ENCODE results near the gene BRSK2.

BRSK2 gene

DNA sequence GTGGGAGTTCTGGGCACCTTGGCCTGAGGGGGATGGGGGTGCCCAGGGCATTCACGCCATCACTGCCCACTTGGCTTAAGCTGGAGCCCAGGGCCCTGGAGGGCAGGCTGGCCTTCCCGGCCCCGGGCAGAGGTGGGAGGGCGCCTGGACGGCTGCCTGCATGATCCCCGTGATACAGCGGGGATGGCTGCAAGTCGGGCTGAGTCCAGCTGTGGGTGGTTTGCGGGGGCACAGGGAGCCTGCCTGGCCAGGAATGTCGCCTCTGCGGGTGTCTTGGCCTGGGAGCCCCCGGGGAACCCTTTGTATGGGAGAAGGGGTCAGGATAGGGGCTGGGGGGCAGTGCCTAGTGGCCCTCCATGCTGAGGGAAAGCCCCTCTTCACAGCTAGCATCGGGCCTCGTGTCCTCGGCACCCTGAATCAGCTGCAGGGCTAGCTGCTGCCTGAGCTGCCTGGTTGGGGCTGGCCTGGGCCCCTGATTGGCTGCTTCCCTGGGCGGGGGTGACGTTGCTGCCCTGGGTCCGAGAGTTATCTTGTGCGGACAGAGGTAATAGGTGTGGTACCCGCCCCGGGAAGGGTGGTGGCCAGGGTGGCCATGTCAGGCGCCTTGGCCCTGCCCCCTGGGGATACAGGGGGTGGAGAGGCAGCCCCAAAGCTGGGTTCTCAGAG lies 8.3 kb downstream of the BRSK2 start:
- Histone ChIP-seq H3K4me1 (ENCODE audit: control insufficient read depth, insufficient read depth, low read length) (no peaks in the 10 kb centered on the region), H3K27me3 (ENCODE audit: control insufficient read depth, insufficient read depth, low read length) (peaks cover 2% of the 10 kb centered on the region), H3K9ac (ENCODE audit: low read length) (no peak overlapping the region), H3K27ac (ENCODE audit: low read depth, low read length) (no peak overlapping the region), H3K36me3 (ENCODE audit: control insufficient read depth, insufficient read depth, low read length) (no peaks in the 10 kb centered on the region), H3K4me3 (ENCODE audit: low read length) (no peak overlapping the region)

DNA sequence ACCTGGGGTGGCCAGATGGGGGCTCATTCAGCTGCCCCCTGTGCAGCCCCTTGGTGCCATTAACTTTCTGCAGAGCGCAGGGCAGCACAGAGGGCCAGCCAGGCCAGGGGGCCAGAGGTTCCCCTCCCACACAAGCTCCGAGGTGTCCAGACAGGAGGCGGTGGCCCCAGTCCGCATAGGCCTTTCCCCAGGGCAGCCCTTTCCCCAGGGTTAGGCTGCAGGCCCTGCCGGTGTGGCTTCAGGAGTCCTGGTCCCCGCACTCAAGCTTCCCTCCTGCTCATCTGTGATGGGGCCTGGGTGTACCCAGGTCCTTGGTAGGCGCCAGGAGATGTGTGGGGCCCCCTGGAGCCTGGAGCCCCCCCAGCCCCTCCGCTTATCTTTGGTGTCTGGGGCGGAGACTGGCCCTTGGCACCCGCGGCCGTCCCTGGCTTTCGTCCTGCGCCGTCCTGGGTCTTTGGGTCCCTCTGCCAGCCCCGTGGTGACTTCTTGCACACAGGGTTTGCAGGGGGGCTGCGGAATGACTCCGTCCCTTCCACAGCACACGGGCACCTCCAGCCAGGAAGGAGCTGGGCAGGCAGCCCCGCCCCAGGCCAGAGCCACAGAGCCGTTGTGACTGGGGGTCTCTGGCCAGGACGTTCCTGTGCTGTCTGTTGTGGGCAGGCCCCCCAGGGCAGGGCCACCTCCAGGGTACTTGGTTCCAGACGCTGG lies 8.9 kb downstream of the BRSK2 start:
- H3K4me3 ChIP-seq (ENCODE audit: low read length): no peak overlapping the region
- peaks cover under 1% of the 10 kb centered on the region for H3K27me3 ChIP-seq (ENCODE audit: control insufficient read depth, insufficient read depth, low read length)
- no peaks in the 10 kb centered on the region for H3K36me3 ChIP-seq (ENCODE audit: control insufficient read depth, insufficient read depth, low read length)
- H3K4me1 ChIP-seq (ENCODE audit: control insufficient read depth, insufficient read depth, low read length): no peaks in the 10 kb centered on the region
- no peak overlapping the region for H3K9ac ChIP-seq (ENCODE audit: low read length)
- H3K27ac ChIP-seq (ENCODE audit: low read depth, low read length): no peak overlapping the region

DNA sequence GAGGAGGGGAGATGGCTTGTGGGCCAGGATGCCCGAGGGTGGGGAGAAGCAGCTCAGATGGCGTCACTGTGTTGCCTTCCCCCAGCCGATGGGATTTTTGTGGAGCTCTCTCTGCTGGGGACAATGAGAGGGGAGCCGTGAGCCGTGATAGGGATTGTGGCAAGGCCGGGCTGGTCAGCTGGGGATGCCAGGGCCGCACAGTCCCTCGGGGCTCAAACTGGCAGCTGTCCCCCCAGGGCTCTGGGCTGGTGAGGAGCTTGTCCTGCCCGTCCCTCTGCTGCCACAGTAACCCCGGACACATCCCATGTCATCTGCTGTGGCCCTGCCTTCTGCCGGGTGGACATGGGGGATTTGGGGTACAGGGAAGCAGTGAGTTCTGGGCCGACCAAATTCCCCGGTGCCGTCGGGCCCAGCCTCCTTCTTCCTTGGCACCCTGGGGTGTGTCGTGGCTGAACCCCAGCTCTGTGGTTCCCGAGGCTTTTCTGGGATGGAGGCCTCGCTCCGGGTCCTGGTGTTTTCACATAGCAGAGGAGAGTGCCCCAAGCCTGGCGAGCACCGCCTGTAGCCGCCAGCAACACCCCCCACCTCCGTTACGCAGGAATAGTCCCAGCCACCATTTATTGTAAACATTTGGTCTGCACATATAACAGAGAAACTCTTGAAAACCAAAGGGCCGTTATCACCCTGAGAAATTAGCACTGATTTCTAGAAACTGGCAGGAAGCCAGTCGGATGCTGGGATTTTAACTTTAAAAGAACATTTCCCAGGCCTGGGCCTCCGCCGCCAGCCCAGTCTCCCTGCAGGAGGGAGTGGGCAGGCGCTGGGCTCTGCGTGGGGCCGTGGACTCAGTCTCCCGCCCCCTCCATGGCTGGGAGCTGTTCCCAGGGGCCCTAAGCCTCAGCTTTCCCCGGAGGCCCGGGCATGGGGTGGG lies 9.9 kb downstream of the BRSK2 start:
- H3K9ac ChIP-seq (ENCODE audit: low read length): no peak overlapping the region
- H3K4me1 ChIP-seq (ENCODE audit: control insufficient read depth, insufficient read depth, low read length): no peaks in the 10 kb centered on the region
- H3K36me3 ChIP-seq (ENCODE audit: control insufficient read depth, insufficient read depth, low read length): no peaks in the 10 kb centered on the region
- peaks cover 4% of the 10 kb centered on the region for H3K27me3 ChIP-seq (ENCODE audit: control insufficient read depth, insufficient read depth, low read length)
- no peak overlapping the region for H3K27ac ChIP-seq (ENCODE audit: low read depth, low read length)
- H3K4me3 ChIP-seq (ENCODE audit: low read length): no peak overlapping the region

DNA sequence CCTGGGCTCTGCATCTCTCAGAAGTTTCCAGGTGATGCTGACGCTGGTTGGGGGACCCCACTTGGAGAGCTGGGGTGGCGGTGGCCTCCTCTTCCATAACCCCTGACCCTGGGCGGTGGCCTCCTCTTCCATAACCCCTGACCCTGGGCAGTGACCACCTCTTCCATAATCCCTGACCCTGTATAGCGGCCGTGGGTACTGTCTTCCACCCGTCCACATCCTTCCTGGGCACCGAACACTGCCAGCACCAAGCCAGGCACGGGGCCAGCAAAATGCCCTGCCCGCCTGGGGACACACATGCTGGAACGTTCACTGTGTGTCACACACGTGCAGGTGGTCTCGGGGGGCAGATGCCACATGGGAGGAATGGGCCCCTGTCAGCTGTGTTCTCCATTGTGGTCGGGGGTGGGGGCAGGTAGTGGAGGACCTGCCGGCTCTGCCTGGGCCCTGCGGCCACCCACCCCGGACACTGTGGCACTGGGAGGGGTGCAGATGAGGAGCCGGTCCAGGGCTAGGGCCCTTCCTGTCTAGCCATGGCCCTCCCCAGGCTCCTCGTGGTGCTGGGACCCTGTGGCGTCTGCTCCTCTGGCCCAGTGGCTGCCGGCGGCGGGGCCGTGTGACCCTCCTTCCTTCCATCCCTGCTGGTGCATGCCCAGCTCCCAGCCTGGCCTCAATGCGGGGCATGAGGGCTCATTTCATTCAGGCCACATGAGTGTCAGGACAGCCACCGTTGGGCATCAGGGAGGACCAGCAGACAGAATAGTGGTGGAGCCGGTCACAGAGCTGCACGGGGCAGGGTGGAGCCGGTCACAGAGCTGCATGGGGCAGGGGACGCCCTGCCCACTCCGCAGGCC lies 10.8 kb downstream of the BRSK2 start:
- no peak overlapping the region for H3K4me3 ChIP-seq (ENCODE audit: low read length)
- peaks cover 4% of the 10 kb centered on the region for H3K27me3 ChIP-seq (ENCODE audit: control insufficient read depth, insufficient read depth, low read length)
- H3K9ac ChIP-seq (ENCODE audit: low read length): no peak overlapping the region
- H3K36me3 ChIP-seq (ENCODE audit: control insufficient read depth, insufficient read depth, low read length): no peaks in the 10 kb centered on the region
- H3K4me1 ChIP-seq (ENCODE audit: control insufficient read depth, insufficient read depth, low read length): no peaks in the 10 kb centered on the region
- H3K27ac ChIP-seq (ENCODE audit: low read depth, low read length): no peak overlapping the region

DNA sequence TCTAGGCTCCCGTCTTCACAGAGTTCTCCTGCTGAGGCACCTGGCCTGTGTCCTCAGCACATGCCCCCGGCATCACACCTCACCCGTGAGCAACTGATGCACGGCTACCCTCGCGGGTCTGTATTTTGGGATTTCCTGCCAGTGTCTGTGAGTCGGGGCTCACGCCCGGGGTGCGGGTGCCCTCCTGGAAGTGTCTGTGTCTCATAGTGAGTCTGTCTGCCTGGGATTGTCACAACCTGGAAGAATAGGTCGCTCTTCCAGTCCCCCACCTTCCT lies 11.4 kb downstream of the BRSK2 start:
- Histone ChIP-seq H3K27me3 (ENCODE audit: control insufficient read depth, insufficient read depth, low read length) (peaks cover 4% of the 10 kb centered on the region), H3K9ac (ENCODE audit: low read length) (no peak overlapping the region), H3K27ac (ENCODE audit: low read depth, low read length) (no peak overlapping the region), H3K36me3 (ENCODE audit: control insufficient read depth, insufficient read depth, low read length) (no peaks in the 10 kb centered on the region), H3K4me3 (ENCODE audit: low read length) (no peak overlapping the region), H3K4me1 (ENCODE audit: control insufficient read depth, insufficient read depth, low read length) (no peaks in the 10 kb centered on the region)

DNA sequence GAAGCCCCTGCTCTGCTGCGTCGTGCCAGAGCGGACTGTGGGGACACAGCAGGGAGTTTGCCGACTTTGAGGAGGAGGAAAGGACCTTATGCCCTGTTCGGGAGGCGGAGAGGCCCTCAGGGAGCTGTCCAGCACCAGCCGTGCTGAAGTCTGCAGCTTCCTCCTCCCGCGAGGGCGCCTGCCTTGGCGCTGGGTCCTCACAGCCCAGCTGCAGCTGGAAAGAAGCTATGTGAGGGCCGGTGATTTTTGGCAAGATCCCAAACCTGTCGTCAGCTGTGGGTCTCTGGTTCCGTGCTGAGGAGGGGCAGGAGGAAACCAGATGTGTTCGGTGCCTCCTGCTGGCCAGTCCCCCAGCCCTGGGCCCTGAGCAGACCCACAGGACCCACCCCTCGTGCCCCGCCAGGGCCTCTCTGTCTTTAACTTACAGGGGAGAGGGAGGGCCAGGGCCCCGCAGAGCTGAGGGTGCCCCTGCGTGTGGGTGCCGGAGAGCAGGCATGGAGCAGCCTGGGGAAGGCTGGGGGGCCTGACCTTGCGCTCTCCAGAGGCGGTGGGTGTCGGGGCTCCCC lies 12.0 kb downstream of the BRSK2 start:
- no peak overlapping the region for H3K9ac ChIP-seq (ENCODE audit: low read length)
- H3K4me1 ChIP-seq (ENCODE audit: control insufficient read depth, insufficient read depth, low read length): no peaks in the 10 kb centered on the region
- H3K36me3 ChIP-seq (ENCODE audit: control insufficient read depth, insufficient read depth, low read length): no peaks in the 10 kb centered on the region
- no peak overlapping the region for H3K27ac ChIP-seq (ENCODE audit: low read depth, low read length)
- H3K27me3 ChIP-seq (ENCODE audit: control insufficient read depth, insufficient read depth, low read length): peaks cover 4% of the 10 kb centered on the region
- no peak overlapping the region for H3K4me3 ChIP-seq (ENCODE audit: low read length)

DNA sequence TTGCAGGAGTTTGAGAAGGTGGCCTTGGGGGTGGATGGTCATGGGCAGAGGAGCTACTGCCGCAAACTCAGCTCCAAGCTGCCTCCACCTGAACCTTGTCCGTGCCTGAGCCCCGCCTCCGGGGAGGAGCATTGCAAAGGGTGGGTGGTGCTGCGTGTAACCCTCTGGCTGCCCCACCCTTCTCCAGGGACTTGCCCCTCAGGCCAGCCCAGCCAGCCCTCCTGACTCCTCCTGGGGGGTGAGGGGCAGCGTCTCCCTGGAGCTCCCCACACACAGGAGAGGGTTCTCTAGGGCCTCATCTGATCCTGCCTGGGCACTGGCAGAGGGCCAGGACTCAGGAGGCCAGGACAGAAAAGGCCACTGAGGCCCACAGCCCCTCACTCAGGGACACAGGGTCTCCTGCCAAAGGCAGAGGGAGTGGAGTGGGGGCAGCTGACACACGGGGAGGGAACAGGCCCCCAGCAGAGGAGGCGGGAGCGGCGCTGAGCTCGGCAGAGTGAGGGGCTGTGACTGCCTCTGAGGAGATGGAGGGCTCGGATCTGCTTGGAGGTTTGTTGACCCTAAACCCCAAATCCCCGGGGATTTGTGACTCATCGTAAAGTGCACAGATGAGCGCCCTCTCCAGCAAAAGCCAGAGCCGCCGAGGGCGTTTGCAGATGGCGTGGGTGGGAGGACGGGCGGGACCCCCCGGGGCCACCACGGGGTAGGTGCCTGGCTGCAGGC lies 12.8 kb downstream of the BRSK2 start:
- H3K4me1 ChIP-seq (ENCODE audit: control insufficient read depth, insufficient read depth, low read length): no peaks in the 10 kb centered on the region
- no peak overlapping the region for H3K9ac ChIP-seq (ENCODE audit: low read length)
- no peaks in the 10 kb centered on the region for H3K36me3 ChIP-seq (ENCODE audit: control insufficient read depth, insufficient read depth, low read length)
- no peak overlapping the region for H3K4me3 ChIP-seq (ENCODE audit: low read length)
- H3K27ac ChIP-seq (ENCODE audit: low read depth, low read length): no peak overlapping the region
- H3K27me3 ChIP-seq (ENCODE audit: control insufficient read depth, insufficient read depth, low read length): peaks cover 4% of the 10 kb centered on the region

DNA sequence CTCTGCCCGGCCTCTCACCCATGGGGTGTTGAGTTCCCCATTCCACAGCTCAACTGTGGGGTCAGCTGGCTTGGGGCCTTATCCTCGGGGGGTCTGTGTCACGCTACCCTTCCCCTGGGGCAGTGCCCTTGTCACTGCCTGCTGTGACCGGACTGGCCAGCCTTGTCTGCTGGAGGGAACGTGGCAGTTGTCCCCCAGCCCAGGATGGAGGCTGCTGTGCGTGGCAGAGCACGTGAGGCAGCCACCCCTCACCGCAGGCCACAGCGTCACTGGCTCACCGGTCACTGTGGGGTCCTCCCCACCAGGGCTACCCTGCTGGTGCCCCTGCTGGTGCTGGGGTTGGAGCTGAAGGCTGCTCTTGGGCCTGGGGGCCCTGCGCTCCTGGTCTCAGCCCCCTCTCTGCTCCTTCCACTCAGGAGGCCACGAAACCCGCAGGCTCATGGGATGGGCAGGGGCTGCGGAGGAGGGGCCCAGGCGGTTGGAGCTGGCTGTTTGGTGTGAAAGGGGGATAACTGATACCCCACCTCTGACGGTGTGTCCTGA lies 13.4 kb downstream of the BRSK2 start:
- H3K4me1 ChIP-seq (ENCODE audit: control insufficient read depth, insufficient read depth, low read length): no peaks in the 10 kb centered on the region
- H3K27ac ChIP-seq (ENCODE audit: low read depth, low read length): no peak overlapping the region
- no peaks in the 10 kb centered on the region for H3K36me3 ChIP-seq (ENCODE audit: control insufficient read depth, insufficient read depth, low read length)
- H3K9ac ChIP-seq (ENCODE audit: low read length): no peak overlapping the region
- H3K27me3 ChIP-seq (ENCODE audit: control insufficient read depth, insufficient read depth, low read length): peaks cover 4% of the 10 kb centered on the region
- no peak overlapping the region for H3K4me3 ChIP-seq (ENCODE audit: low read length)

DNA sequence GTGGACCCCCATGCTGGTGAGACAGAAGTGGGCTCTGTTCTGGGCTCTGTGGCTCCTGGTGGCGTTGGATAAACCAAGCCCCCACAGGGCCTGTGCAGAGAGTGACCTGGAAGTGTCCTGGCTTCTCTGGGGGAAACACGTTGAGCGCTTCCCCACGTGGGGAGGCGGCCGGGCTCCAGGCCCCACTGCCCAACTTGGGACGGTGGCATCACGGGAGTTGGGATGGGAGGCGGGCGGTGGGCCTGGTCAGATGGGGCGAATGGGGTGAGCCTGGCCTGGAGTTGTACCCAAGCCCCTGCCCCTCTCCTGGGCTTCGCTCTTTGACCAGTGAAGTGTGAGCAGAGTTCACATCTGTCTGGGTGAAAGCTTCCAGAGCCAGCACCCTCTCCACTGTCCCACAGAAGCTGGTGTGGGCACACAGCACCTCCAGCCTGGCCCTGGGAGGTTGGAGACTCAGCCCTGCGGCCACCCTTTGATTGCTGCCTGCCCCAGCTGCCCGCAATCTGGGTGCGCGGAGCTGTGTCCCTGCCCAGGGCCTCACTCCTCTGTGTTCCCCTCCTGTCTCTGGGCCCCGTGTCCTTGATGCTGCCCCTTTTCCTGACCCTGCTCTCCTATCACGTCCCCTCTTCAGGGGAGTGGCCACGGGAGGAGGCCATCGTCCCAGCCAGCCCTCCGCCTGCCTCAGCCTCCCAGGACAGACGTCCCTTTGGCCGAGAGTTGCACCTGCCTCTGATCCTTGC lies 14.2 kb downstream of the BRSK2 start:
- Histone ChIP-seq H3K4me3 (ENCODE audit: low read length) (no peak overlapping the region), H3K9ac (ENCODE audit: low read length) (no peak overlapping the region), H3K4me1 (ENCODE audit: control insufficient read depth, insufficient read depth, low read length) (no peaks in the 10 kb centered on the region), H3K27ac (ENCODE audit: low read depth, low read length) (no peak overlapping the region), H3K36me3 (ENCODE audit: control insufficient read depth, insufficient read depth, low read length) (no peaks in the 10 kb centered on the region), H3K27me3 (ENCODE audit: control insufficient read depth, insufficient read depth, low read length) (peaks cover 4% of the 10 kb centered on the region)

DNA sequence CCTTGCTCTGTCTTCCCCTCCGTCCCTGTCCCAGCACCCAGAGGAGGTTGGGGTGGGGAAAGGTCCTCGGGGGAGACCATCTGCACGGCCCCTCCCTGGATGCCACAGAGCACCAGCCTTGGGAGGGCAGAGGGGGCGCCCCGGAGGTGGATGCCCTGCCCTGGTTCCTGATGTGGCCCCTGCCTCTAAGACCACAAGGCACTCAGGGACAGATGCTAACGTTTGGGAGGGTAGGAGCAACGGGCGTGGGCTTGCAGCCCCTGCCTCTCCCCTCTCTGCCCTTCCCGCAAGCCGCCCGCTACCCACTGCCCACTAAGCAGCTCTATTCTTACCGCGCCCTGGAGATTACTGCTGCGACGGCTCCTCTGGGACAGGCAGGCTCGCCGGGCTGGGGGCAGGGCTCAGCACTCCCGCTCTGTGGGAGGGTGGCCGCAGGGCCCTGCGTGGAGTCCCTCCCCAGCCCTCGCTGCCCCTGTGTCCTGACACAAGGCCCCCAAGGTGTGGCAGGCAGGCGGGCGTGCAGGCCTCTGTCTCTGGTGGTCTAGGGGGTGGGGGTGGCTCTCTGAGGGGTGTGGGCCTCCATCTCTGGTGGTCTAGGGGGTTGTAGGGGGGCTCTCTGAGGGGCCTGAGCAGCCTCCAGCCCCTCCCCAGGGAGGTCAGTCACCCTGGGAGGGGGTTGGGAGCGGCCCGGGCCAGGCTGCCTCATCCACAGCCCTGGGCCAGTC lies 14.9 kb downstream of the BRSK2 start:
- H3K36me3 ChIP-seq (ENCODE audit: control insufficient read depth, insufficient read depth, low read length): no peaks in the 10 kb centered on the region
- H3K27ac ChIP-seq (ENCODE audit: low read depth, low read length): no peak overlapping the region
- H3K4me1 ChIP-seq (ENCODE audit: control insufficient read depth, insufficient read depth, low read length): no peaks in the 10 kb centered on the region
- peaks cover 4% of the 10 kb centered on the region for H3K27me3 ChIP-seq (ENCODE audit: control insufficient read depth, insufficient read depth, low read length)
- H3K4me3 ChIP-seq (ENCODE audit: low read length): no peak overlapping the region
- H3K9ac ChIP-seq (ENCODE audit: low read length): no peak overlapping the region
